HepG2 (cell line): ENCODE data around the gene ATP5F1E. TPM values are rescaled to one million over a fixed set of nuclear protein-coding genes. Genes with fewer than 3 reads are reported as not detected.

Source experiments
- ETV5 ChIP-seq: IDR thresholded peaks from 2 replicates; pipeline ENCODE4 v1.6.1; 2018; ENCODE audit warnings: missing biosample characterization, missing genetic modification reagents, inconsistent platforms, borderline replicate concordance
- FIP1L1 ChIP-seq: fragments of 200-400 bp; formaldehyde crosslinking; IDR thresholded peaks from 2 replicates; pipeline ENCODE4 v1.6.1; 2018; ENCODE audit warnings: low read depth, mild to moderate bottlenecking, low read length, moderate library complexity, borderline replicate concordance; ENCODE audit not compliant: insufficient read depth
- NFIB ChIP-seq: sonication (generic); formaldehyde crosslinking; IDR thresholded peaks from 2 replicates; pipeline ENCODE4 v1.9.0; 2021; ENCODE audit warnings: missing genetic modification reagents, mild to moderate bottlenecking, borderline replicate concordance
- TBP ChIP-seq: sonication (generic); formaldehyde crosslinking; IDR thresholded peaks from 2 replicates; pipeline ENCODE4 v1.5.0; 2020; ENCODE audit warnings: missing genetic modification reagents
- ZFY ChIP-seq: sonication (generic); formaldehyde crosslinking; IDR thresholded peaks from 2 replicates; pipeline ENCODE4 v1.4.0; 2020; ENCODE audit warnings: missing genetic modification reagents
- ZNF138 ChIP-seq: sonication (generic); formaldehyde crosslinking; IDR thresholded peaks from 2 replicates; pipeline ENCODE4 v1.5.0; 2020; ENCODE audit warnings: mild to moderate bottlenecking, low read depth, missing genetic modification reagents
- ZNF766 ChIP-seq: sonication (generic); formaldehyde crosslinking; IDR thresholded peaks from 2 replicates; pipeline ENCODE4 v1.5.0; 2020; ENCODE audit warnings: missing genetic modification reagents, borderline replicate concordance
- ZNF850 ChIP-seq: sonication (generic); formaldehyde crosslinking; conservative IDR thresholded peaks from 2 replicates; pipeline ENCODE4 v1.9.0; 2021; ENCODE audit warnings: mild to moderate bottlenecking, missing genetic modification reagents
- polyA plus RNA-seq, 8 experiments: library from polyadenylated mRNA; depleted of rRNA in 3 of 8; stranded (reverse) in 7 of 8; unstranded in 1 of 8; fragments of >200 nt; fragmentation: Illumina TruSeq in 4 of 8; extraction: Trizol in 4 of 8; gene quantifications; 2 replicates each; pipeline versions ENCODE4 v1.2.1 to v1.2.3, GENCODE V29; 2011 to 2016; ENCODE audit warnings: low read depth in 4 of 8, missing spikeins in 1 of 8, mixed read lengths in 1 of 8; ENCODE audit not compliant: insufficient read depth in 1 of 8
- total RNA-seq, 5 experiments: library from RNA; depleted of rRNA; stranded (reverse); fragments of >200 nt; fragmentation: Illumina TruSeq; extraction: Trizol; gene quantifications; 2 replicates each; pipeline ENCODE4 v1.2.3, GENCODE V29; 2016; ENCODE audit warnings: low read depth in 1 of 5
- TF ChIP-seq, protein P1 (sequence below): sonication (generic); formaldehyde crosslinking; IDR thresholded peaks from 2 replicates; pipeline ENCODE4 v1.4.0; 2020; ENCODE audit warnings: missing genetic modification reagents, mild to moderate bottlenecking, borderline replicate concordance
- TF ChIP-seq, protein P2 (sequence below): sonication (generic); formaldehyde crosslinking; IDR thresholded peaks from 2 replicates; pipeline ENCODE4 v1.8.0; 2022; ENCODE audit warnings: missing genetic modification reagents, low read depth, mild to moderate bottlenecking, borderline replicate concordance
- TF ChIP-seq, protein P3 (sequence below): sonication (generic); formaldehyde crosslinking; IDR thresholded peaks from 2 replicates; pipeline ENCODE4 v1.5.0; 2020; ENCODE audit warnings: mild to moderate bottlenecking, missing genetic modification reagents, borderline replicate concordance
- TF ChIP-seq, protein P4 (sequence below), 2 experiments: fragments of 450-650 bp in 1 of 2; sonication (generic) in 1 of 2; formaldehyde crosslinking; IDR thresholded peaks; 2 replicates each; pipeline versions ENCODE4 v1.5.0 to v1.8.0; 2020 to 2022; ENCODE audit warnings: mild to moderate bottlenecking in 1 of 2, missing genetic modification reagents in 1 of 2
- TF ChIP-seq, protein P5 (sequence below): sonication (generic); formaldehyde crosslinking; IDR thresholded peaks from 2 replicates; pipeline ENCODE4 v1.5.1; 2020; ENCODE audit warnings: mild to moderate bottlenecking, missing genetic modification reagents
- TF ChIP-seq, protein P6 (sequence below): sonication (generic); formaldehyde crosslinking; IDR thresholded peaks from 2 replicates; pipeline ENCODE4 v1.8.1; 2022; ENCODE audit warnings: low read depth, mild to moderate bottlenecking, missing genetic modification reagents

ATP5F1E gene
- total and polyA plus RNA-seq, 2 of the 13 experiments (the other 11 are each of a cell fraction or from before 2014, with no cell fraction given) = 121 to 134 TPM

DNA sequence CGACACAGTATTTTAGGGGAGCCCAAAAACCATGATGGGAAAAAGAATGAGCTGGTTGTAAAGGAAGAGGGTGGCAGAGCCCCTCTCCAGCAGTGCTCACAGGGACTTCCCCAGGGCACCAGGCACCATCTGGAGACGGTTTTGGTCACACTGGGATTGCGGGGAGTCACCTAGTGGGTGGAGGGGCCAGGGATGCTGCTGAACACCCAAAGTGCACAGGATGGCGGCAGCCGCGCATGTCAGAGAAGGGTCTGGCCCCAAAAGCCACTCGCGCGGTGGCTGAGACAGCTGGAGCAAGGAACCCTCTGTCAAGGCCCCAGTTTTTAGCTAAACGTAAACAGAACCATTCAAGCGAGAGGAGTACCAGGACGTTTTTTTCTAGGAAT lies 35.9 kb downstream of the ATP5F1E start (continued):
- TF ChIP-seq, protein P1, sequence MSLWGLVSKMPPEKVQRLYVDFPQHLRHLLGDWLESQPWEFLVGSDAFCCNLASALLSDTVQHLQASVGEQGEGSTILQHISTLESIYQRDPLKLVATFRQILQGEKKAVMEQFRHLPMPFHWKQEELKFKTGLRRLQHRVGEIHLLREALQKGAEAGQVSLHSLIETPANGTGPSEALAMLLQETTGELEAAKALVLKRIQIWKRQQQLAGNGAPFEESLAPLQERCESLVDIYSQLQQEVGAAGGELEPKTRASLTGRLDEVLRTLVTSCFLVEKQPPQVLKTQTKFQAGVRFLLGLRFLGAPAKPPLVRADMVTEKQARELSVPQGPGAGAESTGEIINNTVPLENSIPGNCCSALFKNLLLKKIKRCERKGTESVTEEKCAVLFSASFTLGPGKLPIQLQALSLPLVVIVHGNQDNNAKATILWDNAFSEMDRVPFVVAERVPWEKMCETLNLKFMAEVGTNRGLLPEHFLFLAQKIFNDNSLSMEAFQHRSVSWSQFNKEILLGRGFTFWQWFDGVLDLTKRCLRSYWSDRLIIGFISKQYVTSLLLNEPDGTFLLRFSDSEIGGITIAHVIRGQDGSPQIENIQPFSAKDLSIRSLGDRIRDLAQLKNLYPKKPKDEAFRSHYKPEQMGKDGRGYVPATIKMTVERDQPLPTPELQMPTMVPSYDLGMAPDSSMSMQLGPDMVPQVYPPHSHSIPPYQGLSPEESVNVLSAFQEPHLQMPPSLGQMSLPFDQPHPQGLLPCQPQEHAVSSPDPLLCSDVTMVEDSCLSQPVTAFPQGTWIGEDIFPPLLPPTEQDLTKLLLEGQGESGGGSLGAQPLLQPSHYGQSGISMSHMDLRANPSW = no peak
- no peak for TF ChIP-seq ZNF138 (CRISPR knock-in tag)
- TF ChIP-seq ZNF850 = no peak
- TF ChIP-seq, protein P2, sequence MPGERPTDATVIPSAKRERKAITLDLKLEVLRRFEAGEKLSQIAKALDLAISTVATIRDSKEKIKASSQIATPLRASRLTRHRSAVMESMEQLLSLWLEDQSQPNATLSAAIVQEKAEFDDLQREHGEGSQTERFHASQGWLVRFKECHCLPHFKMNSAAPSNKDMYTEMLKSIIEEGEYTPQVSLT = no peak
- no peak for TF ChIP-seq ZFY
- no peak for TF ChIP-seq NFIB (CRISPR knock-in tag)
- TF ChIP-seq FIP1L1 = no peak
- TF ChIP-seq, protein P3, sequence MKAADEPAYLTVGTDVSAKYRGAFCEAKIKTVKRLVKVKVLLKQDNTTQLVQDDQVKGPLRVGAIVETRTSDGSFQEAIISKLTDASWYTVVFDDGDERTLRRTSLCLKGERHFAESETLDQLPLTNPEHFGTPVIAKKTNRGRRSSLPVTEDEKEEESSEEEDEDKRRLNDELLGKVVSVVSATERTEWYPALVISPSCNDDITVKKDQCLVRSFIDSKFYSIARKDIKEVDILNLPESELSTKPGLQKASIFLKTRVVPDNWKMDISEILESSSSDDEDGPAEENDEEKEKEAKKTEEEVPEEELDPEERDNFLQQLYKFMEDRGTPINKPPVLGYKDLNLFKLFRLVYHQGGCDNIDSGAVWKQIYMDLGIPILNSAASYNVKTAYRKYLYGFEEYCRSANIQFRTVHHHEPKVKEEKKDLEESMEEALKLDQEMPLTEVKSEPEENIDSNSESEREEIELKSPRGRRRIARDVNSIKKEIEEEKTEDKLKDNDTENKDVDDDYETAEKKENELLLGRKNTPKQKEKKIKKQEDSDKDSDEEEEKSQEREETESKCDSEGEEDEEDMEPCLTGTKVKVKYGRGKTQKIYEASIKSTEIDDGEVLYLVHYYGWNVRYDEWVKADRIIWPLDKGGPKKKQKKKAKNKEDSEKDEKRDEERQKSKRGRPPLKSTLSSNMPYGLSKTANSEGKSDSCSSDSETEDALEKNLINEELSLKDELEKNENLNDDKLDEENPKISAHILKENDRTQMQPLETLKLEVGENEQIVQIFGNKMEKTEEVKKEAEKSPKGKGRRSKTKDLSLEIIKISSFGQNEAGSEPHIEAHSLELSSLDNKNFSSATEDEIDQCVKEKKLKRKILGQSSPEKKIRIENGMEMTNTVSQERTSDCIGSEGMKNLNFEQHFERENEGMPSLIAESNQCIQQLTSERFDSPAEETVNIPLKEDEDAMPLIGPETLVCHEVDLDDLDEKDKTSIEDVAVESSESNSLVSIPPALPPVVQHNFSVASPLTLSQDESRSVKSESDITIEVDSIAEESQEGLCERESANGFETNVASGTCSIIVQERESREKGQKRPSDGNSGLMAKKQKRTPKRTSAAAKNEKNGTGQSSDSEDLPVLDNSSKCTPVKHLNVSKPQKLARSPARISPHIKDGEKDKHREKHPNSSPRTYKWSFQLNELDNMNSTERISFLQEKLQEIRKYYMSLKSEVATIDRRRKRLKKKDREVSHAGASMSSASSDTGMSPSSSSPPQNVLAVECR = no peak
- TF ChIP-seq, protein P4, sequence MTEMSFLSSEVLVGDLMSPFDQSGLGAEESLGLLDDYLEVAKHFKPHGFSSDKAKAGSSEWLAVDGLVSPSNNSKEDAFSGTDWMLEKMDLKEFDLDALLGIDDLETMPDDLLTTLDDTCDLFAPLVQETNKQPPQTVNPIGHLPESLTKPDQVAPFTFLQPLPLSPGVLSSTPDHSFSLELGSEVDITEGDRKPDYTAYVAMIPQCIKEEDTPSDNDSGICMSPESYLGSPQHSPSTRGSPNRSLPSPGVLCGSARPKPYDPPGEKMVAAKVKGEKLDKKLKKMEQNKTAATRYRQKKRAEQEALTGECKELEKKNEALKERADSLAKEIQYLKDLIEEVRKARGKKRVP (CRISPR knock-in tag; IDR thresholded peaks at IDR 0.05) = no peak
- TF ChIP-seq, protein P5, sequence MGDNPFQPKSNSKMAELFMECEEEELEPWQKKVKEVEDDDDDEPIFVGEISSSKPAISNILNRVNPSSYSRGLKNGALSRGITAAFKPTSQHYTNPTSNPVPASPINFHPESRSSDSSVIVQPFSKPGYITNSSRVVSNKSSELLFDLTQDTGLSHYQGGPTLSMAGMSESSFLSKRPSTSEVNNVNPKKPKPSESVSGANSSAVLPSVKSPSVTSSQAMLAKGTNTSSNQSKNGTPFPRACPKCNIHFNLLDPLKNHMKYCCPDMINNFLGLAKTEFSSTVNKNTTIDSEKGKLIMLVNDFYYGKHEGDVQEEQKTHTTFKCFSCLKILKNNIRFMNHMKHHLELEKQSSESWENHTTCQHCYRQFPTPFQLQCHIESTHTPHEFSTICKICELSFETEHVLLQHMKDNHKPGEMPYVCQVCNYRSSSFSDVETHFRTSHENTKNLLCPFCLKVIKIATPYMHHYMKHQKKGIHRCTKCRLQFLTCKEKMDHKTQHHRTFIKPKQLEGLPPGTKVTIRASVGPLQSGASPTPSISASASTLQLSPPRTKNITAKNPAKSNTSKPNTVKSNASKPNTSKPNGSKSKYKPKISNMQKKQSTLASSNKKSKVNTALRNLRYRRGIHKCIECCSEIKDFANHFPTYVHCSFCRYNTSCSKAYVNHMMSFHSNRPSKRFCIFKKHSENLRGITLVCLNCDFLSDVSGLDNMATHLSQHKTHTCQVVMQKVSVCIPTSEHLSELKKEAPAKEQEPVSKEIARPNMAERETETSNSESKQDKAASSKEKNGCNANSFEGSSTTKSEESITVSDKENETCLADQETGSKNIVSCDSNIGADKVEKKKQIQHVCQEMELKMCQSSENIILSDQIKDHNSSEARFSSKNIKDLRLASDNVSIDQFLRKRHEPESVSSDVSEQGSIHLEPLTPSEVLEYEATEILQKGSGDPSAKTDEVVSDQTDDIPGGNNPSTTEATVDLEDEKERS (CRISPR knock-in tag) = peak; percentile 44; the same call in 1 of the 2 replicates
- TF ChIP-seq ETV5 (CRISPR knock-in tag) = no peak
- TF ChIP-seq TBP (CRISPR knock-in tag) = no peak
- TF ChIP-seq, protein P6, sequence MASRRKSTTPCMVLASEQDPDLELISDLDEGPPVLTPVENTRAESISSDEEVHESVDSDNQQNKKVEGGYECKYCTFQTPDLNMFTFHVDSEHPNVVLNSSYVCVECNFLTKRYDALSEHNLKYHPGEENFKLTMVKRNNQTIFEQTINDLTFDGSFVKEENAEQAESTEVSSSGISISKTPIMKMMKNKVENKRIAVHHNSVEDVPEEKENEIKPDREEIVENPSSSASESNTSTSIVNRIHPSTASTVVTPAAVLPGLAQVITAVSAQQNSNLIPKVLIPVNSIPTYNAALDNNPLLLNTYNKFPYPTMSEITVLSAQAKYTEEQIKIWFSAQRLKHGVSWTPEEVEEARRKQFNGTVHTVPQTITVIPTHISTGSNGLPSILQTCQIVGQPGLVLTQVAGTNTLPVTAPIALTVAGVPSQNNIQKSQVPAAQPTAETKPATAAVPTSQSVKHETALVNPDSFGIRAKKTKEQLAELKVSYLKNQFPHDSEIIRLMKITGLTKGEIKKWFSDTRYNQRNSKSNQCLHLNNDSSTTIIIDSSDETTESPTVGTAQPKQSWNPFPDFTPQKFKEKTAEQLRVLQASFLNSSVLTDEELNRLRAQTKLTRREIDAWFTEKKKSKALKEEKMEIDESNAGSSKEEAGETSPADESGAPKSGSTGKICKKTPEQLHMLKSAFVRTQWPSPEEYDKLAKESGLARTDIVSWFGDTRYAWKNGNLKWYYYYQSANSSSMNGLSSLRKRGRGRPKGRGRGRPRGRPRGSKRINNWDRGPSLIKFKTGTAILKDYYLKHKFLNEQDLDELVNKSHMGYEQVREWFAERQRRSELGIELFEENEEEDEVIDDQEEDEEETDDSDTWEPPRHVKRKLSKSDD (CRISPR knock-in tag) = no peak
- no peak for TF ChIP-seq ZNF766 (CRISPR knock-in tag)
